ENCODE results near the gene TSPAN16.

GRCh38 chr19:11339254-11340098 is 43.5 kb downstream of the TSPAN16 start, which contains the start of gene RAB3D:
- TF ChIP-seq EZH2 (optimal IDR thresholded peaks at IDR 0.05; ENCODE audit: low read depth, low read length) (no peak), CTCF (IDR thresholded peaks at IDR 0.05; ENCODE audit: low read length) (no peak)

Data from MM.1S (cell line).